ENCODE results near the gene SERTAD2. TPM values are rescaled to one million over a fixed set of nuclear protein-coding genes. Genes with fewer than 3 reads are reported as not detected.
A peak's percentile ranks its signal among the peaks of the same experiment; 100 is the strongest.

SERTAD2 gene
- total RNA-seq, 1 donor from 2014 or later = 19.2 TPM

DNA sequence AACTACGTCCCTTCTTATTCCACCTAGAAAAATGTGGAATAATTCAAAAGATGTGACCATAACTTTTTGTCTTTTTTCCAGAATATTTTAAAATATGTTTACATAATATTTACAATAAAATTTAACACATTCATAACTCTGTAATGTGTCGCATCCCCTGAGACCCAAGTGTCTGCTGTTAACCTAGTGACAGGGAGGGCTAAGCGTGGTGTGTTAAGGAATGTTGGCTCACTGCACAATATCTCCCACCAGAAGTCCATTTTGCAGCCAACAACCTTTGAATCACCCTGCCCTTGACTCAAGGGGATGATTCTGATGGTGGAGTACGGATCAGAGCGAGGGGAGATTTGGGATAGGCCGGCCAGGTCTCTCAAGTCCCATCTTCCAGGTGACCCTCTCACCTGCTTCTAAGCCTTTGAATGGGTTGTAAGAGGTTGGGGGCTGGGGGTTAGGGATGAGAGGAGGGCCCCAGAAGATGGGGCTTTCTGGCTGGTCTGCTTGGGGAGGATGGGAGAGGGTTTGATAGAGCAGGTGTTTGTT is 43.3 kb downstream of the SERTAD2 start:
- Mint-ChIP-seq H3K9me3 (no peaks in the 10 kb centered on the region), H3K4me3 (peak overlapping the region; percentile 5), H3K27ac (no peak overlapping the region), H3K4me1 (ENCODE audit: unreplicated experiment) (peaks cover 16% of the 10 kb centered on the region), H3K27me3 (peaks cover 5% of the 10 kb centered on the region), H3K36me3 (no peaks in the 10 kb centered on the region)
- no peak for TF ChIP-seq CTCF (conservative IDR thresholded peaks at IDR 0.05)
- no peak for DNase-seq (ENCODE audit: extremely low spot score, unreplicated experiment)

GRCh38 chr2:64609942-64610281 is 43.8 kb downstream of the SERTAD2 start:
- H3K4me1 Mint-ChIP-seq (ENCODE audit: unreplicated experiment) = peaks cover 19% of the 10 kb centered on the region
- peaks cover 2% of the 10 kb centered on the region for H3K9me3 Mint-ChIP-seq
- peaks cover 5% of the 10 kb centered on the region for H3K27me3 Mint-ChIP-seq
- no peak overlapping the region for H3K27ac Mint-ChIP-seq
- no peak for TF ChIP-seq CTCF (conservative IDR thresholded peaks at IDR 0.05)
- DNase-seq (ENCODE audit: extremely low spot score, unreplicated experiment) = no peak
- H3K4me3 Mint-ChIP-seq = peak overlapping the region; percentile 74
- no peaks in the 10 kb centered on the region for H3K36me3 Mint-ChIP-seq

- no peak for DNase-seq (ENCODE audit: extremely low spot score, unreplicated experiment)
- Mint-ChIP-seq H3K36me3 (no peaks in the 10 kb centered on the region), H3K9me3 (peaks cover 7% of the 10 kb centered on the region), H3K4me1 (ENCODE audit: unreplicated experiment) (peaks cover 23% of the 10 kb centered on the region), H3K27me3 (peaks cover 5% of the 10 kb centered on the region), H3K27ac (no peak overlapping the region), H3K4me3 (peak overlapping the region; percentile 74)
- peak; percentile 61 for TF ChIP-seq CTCF (conservative IDR thresholded peaks at IDR 0.05)
Observed at GRCh38 chr2:64609227-64609941, 44.3 kb downstream of the SERTAD2 start.

GRCh38 chr2:64608867-64609226 is 44.9 kb downstream of the SERTAD2 start:
- Mint-ChIP-seq H3K27me3 (peaks cover 5% of the 10 kb centered on the region), H3K27ac (peak overlapping the region; percentile 40), H3K4me1 (ENCODE audit: unreplicated experiment) (peaks cover 23% of the 10 kb centered on the region), H3K9me3 (peaks cover 12% of the 10 kb centered on the region), H3K4me3 (peak overlapping the region; percentile 64), H3K36me3 (no peaks in the 10 kb centered on the region)
- TF ChIP-seq CTCF (conservative IDR thresholded peaks at IDR 0.05) = no peak
- DNase-seq (ENCODE audit: extremely low spot score, unreplicated experiment) = no peak

DNA sequence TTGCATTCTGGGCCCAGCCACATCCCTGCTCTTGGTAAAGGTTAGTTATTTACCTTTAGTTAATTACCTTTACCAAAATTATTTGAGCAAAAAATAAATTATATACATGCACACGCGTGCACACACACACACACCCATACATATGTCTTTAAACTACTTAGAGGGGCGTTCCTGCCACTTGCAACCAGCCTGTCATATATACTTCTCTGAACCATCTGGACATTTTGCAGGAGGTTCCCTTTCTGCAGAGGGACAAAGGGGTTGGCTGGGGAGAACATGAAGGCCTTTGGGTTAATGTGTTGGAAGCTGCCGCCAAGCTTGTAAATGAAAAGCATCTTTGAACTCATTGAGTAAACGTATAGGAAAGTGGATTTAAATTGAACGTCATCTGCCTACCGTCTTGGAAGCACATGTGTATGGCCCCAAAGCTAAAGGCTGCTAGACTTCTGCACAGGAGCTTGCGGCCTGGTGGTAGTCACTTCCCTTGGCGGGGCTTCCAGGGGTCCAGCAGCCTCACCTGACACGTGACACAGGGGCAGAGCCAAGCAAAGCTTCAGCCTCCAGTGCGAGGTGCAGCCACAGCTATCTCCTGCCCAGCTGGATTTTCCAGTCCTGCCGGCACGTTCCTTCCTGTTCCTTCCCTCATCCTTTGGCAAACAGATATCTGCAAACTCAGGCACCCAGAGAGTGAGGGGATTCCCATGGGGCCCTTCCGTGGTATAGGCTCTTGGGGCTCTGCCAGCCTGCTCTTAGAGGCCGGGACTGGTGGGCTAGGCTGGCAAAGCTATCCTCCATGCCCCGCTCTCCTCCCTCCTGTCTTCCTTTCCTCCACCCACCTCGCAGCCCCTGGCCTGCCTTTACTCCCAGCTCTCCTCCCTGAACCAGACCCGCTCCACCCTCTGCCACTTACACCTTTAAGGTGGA is 46.1 kb downstream of the SERTAD2 start:
- H3K36me3 Mint-ChIP-seq = no peaks in the 10 kb centered on the region
- peak overlapping the region; percentile 40 for H3K27ac Mint-ChIP-seq
- H3K27me3 Mint-ChIP-seq = peaks cover 5% of the 10 kb centered on the region
- peak overlapping the region; percentile 76 for H3K4me3 Mint-ChIP-seq
- DNase-seq (ENCODE audit: extremely low spot score, unreplicated experiment) = no peak
- TF ChIP-seq CTCF (conservative IDR thresholded peaks at IDR 0.05) = no peak
- peaks cover 23% of the 10 kb centered on the region for H3K4me1 Mint-ChIP-seq (ENCODE audit: unreplicated experiment)
- peaks cover 16% of the 10 kb centered on the region for H3K9me3 Mint-ChIP-seq
